ENCODE measurements around the gene RBM44. TPM values are rescaled to one million over a fixed set of nuclear protein-coding genes. Genes with fewer than 3 reads are reported as not detected.

Gene RBM44
- total and polyA plus RNA-seq, 4 donors = 0.02 to 0.75 (median 0.15) TPM

DNA sequence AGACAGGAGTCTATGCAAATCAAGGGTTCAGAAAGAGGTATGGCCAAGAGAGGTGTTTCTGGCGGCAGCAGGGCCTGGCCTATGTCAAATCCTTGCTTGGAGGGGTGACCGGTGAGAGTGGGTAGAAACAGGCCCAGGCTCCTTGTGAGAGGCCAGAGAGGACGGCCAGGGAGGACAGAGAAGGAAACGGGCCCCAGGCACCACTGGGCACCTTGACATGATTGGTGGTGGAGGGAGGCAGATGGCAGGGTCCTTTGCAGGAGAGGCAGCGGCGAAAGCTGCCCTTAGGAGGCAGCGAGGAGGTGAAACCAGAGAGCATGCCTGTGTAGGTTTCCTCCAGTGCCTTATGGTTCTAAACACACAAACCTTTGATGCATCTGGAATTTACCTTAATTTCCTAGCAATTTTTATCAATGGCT is 67.1 kb downstream of the RBM44 start:
- H3K9me3 ChIP-seq (ENCODE audit: control insufficient read depth in 4 of 4, low read length in 3 of 4) = no peaks in the 10 kb centered on the region
- H3K36me3 ChIP-seq (ENCODE audit: control insufficient read depth in 4 of 4, insufficient read depth in 3 of 4, low read depth in 1 of 4, low read length in 3 of 4) = no peaks in the 10 kb centered on the region
- peaks cover 0 to 18% (median 10%) of the 10 kb centered on the region in 4 donors for H3K4me1 ChIP-seq (ENCODE audit: control insufficient read depth in 4 of 4, insufficient read depth in 4 of 4, low read length in 3 of 4)
- H3K4me3 ChIP-seq (ENCODE audit: low read depth in 1 of 3, low read length in 3 of 3) = no peak overlapping the region
- H3K27me3 ChIP-seq (ENCODE audit: control insufficient read depth in 4 of 4, insufficient read depth in 4 of 4, low read length in 3 of 4) = no peaks in the 10 kb centered on the region
- 96% methylated on average over 7 of the region's 7 CpGs for WGBS
- no peak overlapping the region for H3K27ac ChIP-seq (ENCODE audit: low read depth in 1 of 2, low read length in 2 of 2)
- no peak for DNase-seq (ENCODE audit: low spot score)
- no peak overlapping the region for H3K9ac ChIP-seq (ENCODE audit: low read depth in 1 of 2, low read length in 2 of 2)
- TF ChIP-seq, protein P1, sequence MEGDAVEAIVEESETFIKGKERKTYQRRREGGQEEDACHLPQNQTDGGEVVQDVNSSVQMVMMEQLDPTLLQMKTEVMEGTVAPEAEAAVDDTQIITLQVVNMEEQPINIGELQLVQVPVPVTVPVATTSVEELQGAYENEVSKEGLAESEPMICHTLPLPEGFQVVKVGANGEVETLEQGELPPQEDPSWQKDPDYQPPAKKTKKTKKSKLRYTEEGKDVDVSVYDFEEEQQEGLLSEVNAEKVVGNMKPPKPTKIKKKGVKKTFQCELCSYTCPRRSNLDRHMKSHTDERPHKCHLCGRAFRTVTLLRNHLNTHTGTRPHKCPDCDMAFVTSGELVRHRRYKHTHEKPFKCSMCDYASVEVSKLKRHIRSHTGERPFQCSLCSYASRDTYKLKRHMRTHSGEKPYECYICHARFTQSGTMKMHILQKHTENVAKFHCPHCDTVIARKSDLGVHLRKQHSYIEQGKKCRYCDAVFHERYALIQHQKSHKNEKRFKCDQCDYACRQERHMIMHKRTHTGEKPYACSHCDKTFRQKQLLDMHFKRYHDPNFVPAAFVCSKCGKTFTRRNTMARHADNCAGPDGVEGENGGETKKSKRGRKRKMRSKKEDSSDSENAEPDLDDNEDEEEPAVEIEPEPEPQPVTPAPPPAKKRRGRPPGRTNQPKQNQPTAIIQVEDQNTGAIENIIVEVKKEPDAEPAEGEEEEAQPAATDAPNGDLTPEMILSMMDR (IDR thresholded peaks at IDR 0.05; ENCODE audit: low read depth, low read length, missing input control) = no peak
- TF ChIP-seq, protein P2, sequence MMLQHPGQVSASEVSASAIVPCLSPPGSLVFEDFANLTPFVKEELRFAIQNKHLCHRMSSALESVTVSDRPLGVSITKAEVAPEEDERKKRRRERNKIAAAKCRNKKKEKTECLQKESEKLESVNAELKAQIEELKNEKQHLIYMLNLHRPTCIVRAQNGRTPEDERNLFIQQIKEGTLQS (IDR thresholded peaks at IDR 0.05) = no peak
- TF ChIP-seq NR2F2 (IDR thresholded peaks at IDR 0.05) = no peak
- TF ChIP-seq RAD21 (IDR thresholded peaks at IDR 0.05) = no peak
- TF ChIP-seq, protein P3, sequence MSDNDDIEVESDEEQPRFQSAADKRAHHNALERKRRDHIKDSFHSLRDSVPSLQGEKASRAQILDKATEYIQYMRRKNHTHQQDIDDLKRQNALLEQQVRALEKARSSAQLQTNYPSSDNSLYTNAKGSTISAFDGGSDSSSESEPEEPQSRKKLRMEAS (IDR thresholded peaks at IDR 0.05) = no peak
- TF ChIP-seq FOXA1 (IDR thresholded peaks at IDR 0.05) = no peak
- no peak for TF ChIP-seq RXRA (IDR thresholded peaks at IDR 0.05)
- no peak for TF ChIP-seq HNF4G (IDR thresholded peaks at IDR 0.05)
- TF ChIP-seq EGR1 (IDR thresholded peaks at IDR 0.05; ENCODE audit: low read depth in 2 of 2) = no peak
- TF ChIP-seq HNF4A (conservative IDR thresholded peaks at IDR 0.05) = no peak
- no peak for TF ChIP-seq FOXA2 (IDR thresholded peaks at IDR 0.05)
- TF ChIP-seq TAF1 (conservative IDR thresholded peaks at IDR 0.05) = no peak
- no peak for TF ChIP-seq JUND (IDR thresholded peaks at IDR 0.05)
- no peak for TF ChIP-seq SP1 (IDR thresholded peaks at IDR 0.05)
- TF ChIP-seq, protein P4, sequence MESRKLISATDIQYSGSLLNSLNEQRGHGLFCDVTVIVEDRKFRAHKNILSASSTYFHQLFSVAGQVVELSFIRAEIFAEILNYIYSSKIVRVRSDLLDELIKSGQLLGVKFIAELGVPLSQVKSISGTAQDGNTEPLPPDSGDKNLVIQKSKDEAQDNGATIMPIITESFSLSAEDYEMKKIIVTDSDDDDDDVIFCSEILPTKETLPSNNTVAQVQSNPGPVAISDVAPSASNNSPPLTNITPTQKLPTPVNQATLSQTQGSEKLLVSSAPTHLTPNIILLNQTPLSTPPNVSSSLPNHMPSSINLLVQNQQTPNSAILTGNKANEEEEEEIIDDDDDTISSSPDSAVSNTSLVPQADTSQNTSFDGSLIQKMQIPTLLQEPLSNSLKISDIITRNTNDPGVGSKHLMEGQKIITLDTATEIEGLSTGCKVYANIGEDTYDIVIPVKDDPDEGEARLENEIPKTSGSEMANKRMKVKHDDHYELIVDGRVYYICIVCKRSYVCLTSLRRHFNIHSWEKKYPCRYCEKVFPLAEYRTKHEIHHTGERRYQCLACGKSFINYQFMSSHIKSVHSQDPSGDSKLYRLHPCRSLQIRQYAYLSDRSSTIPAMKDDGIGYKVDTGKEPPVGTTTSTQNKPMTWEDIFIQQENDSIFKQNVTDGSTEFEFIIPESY (IDR thresholded peaks at IDR 0.05) = no peak
- no peak for TF ChIP-seq YY1 (IDR thresholded peaks at IDR 0.05)
- TF ChIP-seq, protein P5, sequence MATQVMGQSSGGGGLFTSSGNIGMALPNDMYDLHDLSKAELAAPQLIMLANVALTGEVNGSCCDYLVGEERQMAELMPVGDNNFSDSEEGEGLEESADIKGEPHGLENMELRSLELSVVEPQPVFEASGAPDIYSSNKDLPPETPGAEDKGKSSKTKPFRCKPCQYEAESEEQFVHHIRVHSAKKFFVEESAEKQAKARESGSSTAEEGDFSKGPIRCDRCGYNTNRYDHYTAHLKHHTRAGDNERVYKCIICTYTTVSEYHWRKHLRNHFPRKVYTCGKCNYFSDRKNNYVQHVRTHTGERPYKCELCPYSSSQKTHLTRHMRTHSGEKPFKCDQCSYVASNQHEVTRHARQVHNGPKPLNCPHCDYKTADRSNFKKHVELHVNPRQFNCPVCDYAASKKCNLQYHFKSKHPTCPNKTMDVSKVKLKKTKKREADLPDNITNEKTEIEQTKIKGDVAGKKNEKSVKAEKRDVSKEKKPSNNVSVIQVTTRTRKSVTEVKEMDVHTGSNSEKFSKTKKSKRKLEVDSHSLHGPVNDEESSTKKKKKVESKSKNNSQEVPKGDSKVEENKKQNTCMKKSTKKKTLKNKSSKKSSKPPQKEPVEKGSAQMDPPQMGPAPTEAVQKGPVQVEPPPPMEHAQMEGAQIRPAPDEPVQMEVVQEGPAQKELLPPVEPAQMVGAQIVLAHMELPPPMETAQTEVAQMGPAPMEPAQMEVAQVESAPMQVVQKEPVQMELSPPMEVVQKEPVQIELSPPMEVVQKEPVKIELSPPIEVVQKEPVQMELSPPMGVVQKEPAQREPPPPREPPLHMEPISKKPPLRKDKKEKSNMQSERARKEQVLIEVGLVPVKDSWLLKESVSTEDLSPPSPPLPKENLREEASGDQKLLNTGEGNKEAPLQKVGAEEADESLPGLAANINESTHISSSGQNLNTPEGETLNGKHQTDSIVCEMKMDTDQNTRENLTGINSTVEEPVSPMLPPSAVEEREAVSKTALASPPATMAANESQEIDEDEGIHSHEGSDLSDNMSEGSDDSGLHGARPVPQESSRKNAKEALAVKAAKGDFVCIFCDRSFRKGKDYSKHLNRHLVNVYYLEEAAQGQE (IDR thresholded peaks at IDR 0.05) = no peak
